CD4-positive, alpha-beta T cell treated with Interferon alpha-2 for 1 hour (primary cell): ENCODE results near the gene AGAP1.

Experiments used
- DNase-seq, 2 donors: peaks; one replicate each; pipeline ENCODE4 v3.0.0-alpha.2; 2020 to 2022

The AGAP1 gene

GRCh38 chr2:235493775-235494715 lies at the start of gene AGAP1:
AGAP1 (plus strand) TSS chr2:235494043.
- peak in 1 of 2 donors; percentile 27 for DNase-seq

- DNase-seq, result no peak
Measured at GRCh38 chr2:235444101-235444597, 49.7 kb upstream of the AGAP1 start.

GRCh38 chr2:235445116-235445515 lies 48.7 kb upstream of the AGAP1 start:
- no peak for DNase-seq

- no peak for DNase-seq
Measured at GRCh38 chr2:235446082-235446481, 47.8 kb upstream of the AGAP1 start.

- DNase-seq, result no peak
Measured at GRCh38 chr2:235447210-235447609, 46.6 kb upstream of the AGAP1 start.

- DNase-seq, result no peak
Measured at GRCh38 chr2:235449568-235449967, 44.3 kb upstream of the AGAP1 start.

GRCh38 chr2:235453605-235454151 lies 40.2 kb upstream of the AGAP1 start:
- DNase-seq, result no peak

GRCh38 chr2:235458839-235459273 lies 35.0 kb upstream of the AGAP1 start:
- no peak for DNase-seq

GRCh38 chr2:235460548-235461047 lies 33.2 kb upstream of the AGAP1 start:
- no peak for DNase-seq

- no peak for DNase-seq
Measured at GRCh38 chr2:235461763-235462414, 32.0 kb upstream of the AGAP1 start.

- no peak for DNase-seq
Measured at GRCh38 chr2:235462415-235462790, 31.4 kb upstream of the AGAP1 start.

- no peak for DNase-seq
Measured at GRCh38 chr2:235463893-235464292, 29.9 kb upstream of the AGAP1 start.

- DNase-seq, result no peak
Measured at GRCh38 chr2:235467588-235467987, 26.3 kb upstream of the AGAP1 start.

GRCh38 chr2:235468978-235469655 lies 24.7 kb upstream of the AGAP1 start:
- DNase-seq, result no peak

- no peak for DNase-seq
Measured at GRCh38 chr2:235471186-235471747, 22.6 kb upstream of the AGAP1 start.

GRCh38 chr2:235472443-235472842 lies 21.4 kb upstream of the AGAP1 start:
- no peak for DNase-seq

- no peak for DNase-seq
Measured at GRCh38 chr2:235478609-235479008, 15.2 kb upstream of the AGAP1 start.

- DNase-seq, result no peak
Measured at GRCh38 chr2:235479604-235480003, 14.2 kb upstream of the AGAP1 start.

- DNase-seq, result no peak
Measured at GRCh38 chr2:235480614-235481013, 13.2 kb upstream of the AGAP1 start.

- DNase-seq, result no peak
Measured at GRCh38 chr2:235483313-235483712, 10.5 kb upstream of the AGAP1 start.

- no peak for DNase-seq
Measured at GRCh38 chr2:235485362-235485761, 8.5 kb upstream of the AGAP1 start.

- no peak for DNase-seq
Measured at GRCh38 chr2:235486729-235487128, 7.1 kb upstream of the AGAP1 start.

GRCh38 chr2:235489897-235490296 lies 3.9 kb upstream of the AGAP1 start:
- DNase-seq, result no peak
